AG04450 (cell line): ENCODE results near the gene REEP3. TPM values are rescaled to one million over a fixed set of nuclear protein-coding genes. Genes with fewer than 3 reads are reported as not detected.

Source experiments
- CTCF ChIA-PET: fragments of 300-600, 350-600 bp; formaldehyde crosslinking; extraction: SDS; loops from one replicate; lab custom pipeline; 2022; ENCODE audit warnings: antibody characterized with exemption, inconsistent platforms; lab: Charles Lee
- POLR2A ChIA-PET: fragments of 350-600 bp; formaldehyde crosslinking; extraction: SDS; loops from one replicate; lab custom pipeline; 2021; ENCODE audit warnings: antibody characterized with exemption, inconsistent platforms; lab: Yijun Ruan, JAX
- DNase-seq: peaks from one replicate; pipeline ENCODE4 v3.0.0-alpha.2; 2011; ENCODE audit warnings: low read depth, low spot score
- H3K27ac ChIP-seq: one replicate; pipeline ENCODE4 v1.5.1; 2012; ENCODE audit warnings: low read depth, low read length, control low read depth
- H3K27me3 ChIP-seq: one replicate; pipeline ENCODE4 v1.6.0; 2012; ENCODE audit warnings: low read length; ENCODE audit not compliant: control insufficient read depth, insufficient read depth
- H3K4me3 ChIP-seq: 2 replicates; pipeline ENCODE4 v1.5.1; 2011; ENCODE audit warnings: mild to moderate bottlenecking, low read depth, low read length, control low read depth
- H3K9me3 ChIP-seq: 2 replicates; pipeline ENCODE4 v1.5.1; 2012; ENCODE audit warnings: low read length; ENCODE audit not compliant: control insufficient read depth, insufficient read depth
- CTCF ChIP-seq: IDR thresholded peaks from 2 replicates; pipeline ENCODE4 v1.5.1; 2011; ENCODE audit warnings: low read depth, low read length, control low read depth, inconsistent platforms
- polyA plus RNA-seq: library from polyadenylated mRNA; depleted of rRNA; stranded (reverse); fragments of >200 nt; gene quantifications from 2 replicates; pipeline ENCODE4 v1.2.3, GENCODE V29; 2011

REEP3 gene
- polyA plus RNA-seq, 1 experiment: 36.5 TPM

- POLR2A ChIA-PET: no interaction called here
- no peak for TF ChIP-seq CTCF
- no peak for DNase-seq
- CTCF ChIA-PET: interaction anchor here (0.6 kb wide), 1 partner anchor 410 kb away, joined by 3 read pairs; no protein-coding TSS in a partner anchor
- Histone ChIP-seq H3K4me3 (no peak overlapping the region), H3K27ac (no peak overlapping the region), H3K9me3 (no peaks in the 10 kb centered on the region), H3K27me3 (no peaks in the 10 kb centered on the region)
Measured at GRCh38 chr10:63576501-63576900, 55.3 kb downstream of the REEP3 start.

- Histone ChIP-seq H3K9me3 (no peaks in the 10 kb centered on the region), H3K27me3 (no peaks in the 10 kb centered on the region), H3K4me3 (no peak overlapping the region), H3K27ac (no peak overlapping the region)
- TF ChIP-seq CTCF: no peak
- CTCF ChIA-PET: interaction anchor here (0.9 kb wide), 1 partner anchor 31 kb away, joined by 6 read pairs; no protein-coding TSS in a partner anchor
- POLR2A ChIA-PET: no interaction called here
- DNase-seq: no peak
Measured at GRCh38 chr10:63578501-63578900, 57.3 kb downstream of the REEP3 start.

DNA sequence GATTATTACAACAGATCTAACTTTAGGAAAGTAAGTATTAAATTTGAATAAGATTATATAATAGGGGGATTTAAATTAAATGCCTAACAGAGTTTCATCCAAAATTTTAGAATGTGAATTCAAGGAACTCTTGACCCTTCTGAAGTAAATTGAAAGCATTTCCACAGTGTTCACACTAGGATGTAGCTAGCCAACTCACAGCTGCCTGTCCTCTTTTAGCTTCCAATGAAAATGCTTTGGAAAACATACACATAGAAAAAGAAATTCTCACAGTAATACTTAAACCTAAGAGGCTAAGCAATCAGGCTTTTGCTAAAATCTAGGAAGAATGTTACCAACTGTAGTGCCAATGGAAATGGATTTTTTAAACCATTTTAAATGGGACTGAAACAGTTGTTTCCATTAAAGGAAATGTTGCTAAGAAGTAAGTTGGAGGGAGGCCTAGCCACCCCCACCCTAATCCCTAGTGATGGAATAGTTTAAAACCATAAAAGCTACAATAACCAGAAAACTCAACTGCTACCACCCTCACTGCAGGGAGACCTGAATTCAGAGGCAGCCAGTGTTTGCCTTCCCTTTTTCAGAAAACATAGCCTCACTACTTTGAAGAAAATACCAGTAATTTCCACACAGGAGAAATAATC is 58.3 kb downstream of the REEP3 start:
- Histone ChIP-seq H3K4me3 (no peak overlapping the region), H3K9me3 (no peaks in the 10 kb centered on the region), H3K27me3 (no peaks in the 10 kb centered on the region), H3K27ac (no peak overlapping the region)
- ChIA-PET CTCF (interaction anchor here (0.6 to 1.6 kb wide), 2 partner anchors 140 to 1142 kb away, joined by 3 to 5 read pairs; no protein-coding TSS in a partner anchor), POLR2A (interaction anchor here (1.1 kb wide), 1 partner anchor 402 kb away, joined by 3 read pairs; no protein-coding TSS in a partner anchor)
- no peak for DNase-seq
- TF ChIP-seq CTCF: no peak

- H3K9me3 ChIP-seq: no peaks in the 10 kb centered on the region
- ChIA-PET POLR2A (no interaction called here), CTCF (interaction anchor here (1.0 to 1.9 kb wide), 2 partner anchors 47 to 416 kb away, joined by 4 to 7 read pairs; no protein-coding TSS in a partner anchor)
- H3K4me3 ChIP-seq: no peak overlapping the region
- H3K27ac ChIP-seq: no peak overlapping the region
- DNase-seq: no peak
- H3K27me3 ChIP-seq: no peaks in the 10 kb centered on the region
- no peak for TF ChIP-seq CTCF
Measured at GRCh38 chr10:63582690-63583089, 61.5 kb downstream of the REEP3 start.

- POLR2A ChIA-PET: no interaction called here
Measured at GRCh38 chr10:63583397-63583796, 62.2 kb downstream of the REEP3 start.

More at GRCh38 chr10:63583397-63583796, 62.2 kb downstream of the REEP3 start:
- Histone ChIP-seq H3K4me3 (no peak overlapping the region), H3K27me3 (no peaks in the 10 kb centered on the region), H3K27ac (no peak overlapping the region), H3K9me3 (no peaks in the 10 kb centered on the region)
- TF ChIP-seq CTCF: no peak
- CTCF ChIA-PET: no interaction called here
- no peak for DNase-seq
